Transverse colon (tissue), 4 donors: ENCODE measurements around the gene RBM42.

ENCODE experiments used
- CTCF ChIP-seq, 5 experiments: fragments of 200-600 bp in 3 of 5; fragments of 450-650 bp in 2 of 5; sonication (generic) in 3 of 5; IDR thresholded peaks; 1 replicate in 2 of 5; 2 replicates in 3 of 5; pipeline ENCODE4 v1.5.1; 2016 to 2017; ENCODE audit warnings: antibody characterized with exemption in 5 of 5, inconsistent platforms in 3 of 5, mild to moderate bottlenecking in 2 of 5, moderate library complexity in 1 of 5
- EP300 ChIP-seq: sonication (generic); formaldehyde crosslinking; IDR thresholded peaks from one replicate; pipeline ENCODE4 v1.6.1; 2017; ENCODE audit warnings: antibody characterized with exemption, low read depth
- POLR2A ChIP-seq: fragments of 450-650 bp; IDR thresholded peaks from one replicate; pipeline ENCODE4 v1.6.1; 2016; ENCODE audit warnings: antibody characterized with exemption, mild to moderate bottlenecking, moderate library complexity
- POLR2AphosphoS5 ChIP-seq, 3 donors: sonication (generic); formaldehyde crosslinking; IDR thresholded peaks; one replicate each; pipeline ENCODE4 v1.6.1; 2016; ENCODE audit warnings: antibody characterized with exemption in 3 of 3

GRCh38 chr19:35663981-35664380 is 35.1 kb downstream of the RBM42 start:
- TF ChIP-seq POLR2A (no peak), EP300 (no peak), CTCF (IDR thresholded peaks at IDR 0.05) (no peak), POLR2AphosphoS5 (IDR thresholded peaks at IDR 0.05) (no peak)
